Neural cell (in vitro differentiated cells): Measurements from ENCODE around the gene MYO3B. TPM values are rescaled to one million over a fixed set of nuclear protein-coding genes. Genes with fewer than 3 reads are reported as not detected.

Source experiments
- H2AFZ ChIP-seq: fragments of 200-600, 300-800 bp; sonication (generic), shearing (Covaris generic); 2 replicates; pipeline ENCODE4 v1.6.0; 2014; ENCODE audit warnings: low read depth, mild to moderate bottlenecking, antibody characterized with exemption, low read length, moderate library complexity
- H3F3A ChIP-seq: fragments of 200-600 bp; shearing (Covaris generic); 2 replicates; pipeline ENCODE4 v1.6.1; 2016; ENCODE audit warnings: mild to moderate bottlenecking, moderate library complexity, mixed read lengths, antibody characterized with exemption, low read length; ENCODE audit not compliant: insufficient read depth, poor library complexity, severe bottlenecking
- H3K27ac ChIP-seq: fragments of 200-600, 300-800 bp; sonication (generic), shearing (Covaris generic); 2 replicates; pipeline ENCODE4 v1.5.1; 2014; ENCODE audit warnings: mild to moderate bottlenecking, low read length, moderate library complexity
- H3K27me3 ChIP-seq: fragments of 300-800, 200-600 bp; sonication (generic), shearing (Covaris generic); 2 replicates; pipeline ENCODE4 v1.6.0; 2014; ENCODE audit warnings: mild to moderate bottlenecking, low read depth, low read length, moderate library complexity; ENCODE audit not compliant: insufficient read depth
- H3K36me3 ChIP-seq: fragments of 300-800, 200-600 bp; sonication (generic), shearing (Covaris generic); 2 replicates; pipeline ENCODE4 v1.5.1; 2014; ENCODE audit warnings: mild to moderate bottlenecking, antibody characterized with exemption, low read length, moderate library complexity; ENCODE audit not compliant: insufficient read depth
- H3K4me2 ChIP-seq: fragments of 300-800, 200-600 bp; sonication (generic), shearing (Covaris generic); 2 replicates; pipeline ENCODE4 v1.6.0; 2014; ENCODE audit warnings: mild to moderate bottlenecking, low read length
- H3K4me3 ChIP-seq: fragments of 300-800, 200-600 bp; sonication (generic), shearing (Covaris generic); 2 replicates; pipeline ENCODE4 v1.5.1; 2014; ENCODE audit warnings: mild to moderate bottlenecking, low read length, moderate library complexity
- H3K79me2 ChIP-seq: fragments of 200-600 bp; shearing (Covaris generic); replicated peaks from 2 replicates; pipeline ENCODE4 v1.6.0; 2014; ENCODE audit warnings: mild to moderate bottlenecking, low read length, moderate library complexity; ENCODE audit not compliant: insufficient read depth
- H3K9ac ChIP-seq: fragments of 300-800, 200-600 bp; sonication (generic), shearing (Covaris generic); 2 replicates; pipeline ENCODE4 v1.6.1; 2016; ENCODE audit warnings: mild to moderate bottlenecking, low read length, mixed read lengths
- H3K9me2 ChIP-seq: fragments of 200-600 bp; shearing (Covaris generic); 2 replicates; pipeline ENCODE4 v1.6.1; 2016; ENCODE audit warnings: mild to moderate bottlenecking, low read length, mixed read lengths; ENCODE audit not compliant: insufficient read depth
- H3K9me3 ChIP-seq: fragments of 200-600, 300-800 bp; sonication (generic), shearing (Covaris generic); 2 replicates; pipeline ENCODE4 v1.6.1; 2016; ENCODE audit warnings: mild to moderate bottlenecking, mixed run types, low read length, moderate library complexity, mixed read lengths
- H4K20me1 ChIP-seq: fragments of 200-600 bp; shearing (Covaris generic); 2 replicates; pipeline ENCODE4 v1.6.1; 2016; ENCODE audit warnings: mild to moderate bottlenecking, mixed run types; ENCODE audit not compliant: insufficient read depth
- CTCF ChIP-seq: fragments of 450-650 bp; IDR thresholded peaks from 2 replicates; pipeline ENCODE4 v1.5.1; 2014; ENCODE audit warnings: antibody characterized with exemption, mild to moderate bottlenecking, moderate library complexity; ENCODE audit not compliant: poor library complexity, severe bottlenecking
- EP300 ChIP-seq: fragments of 450-650 bp; conservative IDR thresholded peaks from 2 replicates; pipeline ENCODE4 v1.6.1; 2014; ENCODE audit warnings: antibody characterized with exemption, mild to moderate bottlenecking, moderate library complexity; ENCODE audit not compliant: poor library complexity, severe bottlenecking
- EZH2 ChIP-seq: fragments of 200-600, 300-800 bp; shearing (Covaris generic), sonication (generic); IDR thresholded peaks from 2 replicates; pipeline ENCODE4 v1.6.1; 2014; ENCODE audit warnings: antibody characterized with exemption, low read length, borderline replicate concordance, mild to moderate bottlenecking; ENCODE audit not compliant: insufficient read depth, poor library complexity, severe bottlenecking
- MXI1 ChIP-seq: fragments of 450-650 bp; conservative IDR thresholded peaks from 2 replicates; pipeline ENCODE4 v1.6.1; 2014; ENCODE audit warnings: antibody characterized with exemption, mild to moderate bottlenecking; ENCODE audit not compliant: poor library complexity, severe bottlenecking
- POLR2AphosphoS5 ChIP-seq: IDR thresholded peaks from 2 replicates; pipeline ENCODE4 v1.6.1; 2012
- RAD21 ChIP-seq: fragments of 450-650 bp; conservative IDR thresholded peaks from 2 replicates; pipeline ENCODE4 v1.6.1; 2014; ENCODE audit warnings: antibody characterized with exemption, mild to moderate bottlenecking, moderate library complexity
- SMC3 ChIP-seq: fragments of 450-650 bp; conservative IDR thresholded peaks from 2 replicates; pipeline ENCODE4 v1.6.1; 2014; ENCODE audit warnings: antibody characterized with exemption, mild to moderate bottlenecking, moderate library complexity; ENCODE audit not compliant: poor library complexity
- TAF1 ChIP-seq: IDR thresholded peaks from 2 replicates; pipeline ENCODE4 v1.6.1; 2012; ENCODE audit warnings: low read depth
- polyA plus RNA-seq: library from polyadenylated mRNA; depleted of rRNA; stranded (reverse); fragments of >200 nt; gene quantifications from 2 replicates; pipeline ENCODE4 v1.2.3, GENCODE V29; 2014
- TF ChIP-seq, protein P1 (sequence below): IDR thresholded peaks from 2 replicates; pipeline ENCODE4 v1.6.1; 2012; ENCODE audit warnings: borderline replicate concordance

MYO3B gene
- polyA plus RNA-seq, 1 donor from 2014 or later: 0.11 TPM

DNA sequence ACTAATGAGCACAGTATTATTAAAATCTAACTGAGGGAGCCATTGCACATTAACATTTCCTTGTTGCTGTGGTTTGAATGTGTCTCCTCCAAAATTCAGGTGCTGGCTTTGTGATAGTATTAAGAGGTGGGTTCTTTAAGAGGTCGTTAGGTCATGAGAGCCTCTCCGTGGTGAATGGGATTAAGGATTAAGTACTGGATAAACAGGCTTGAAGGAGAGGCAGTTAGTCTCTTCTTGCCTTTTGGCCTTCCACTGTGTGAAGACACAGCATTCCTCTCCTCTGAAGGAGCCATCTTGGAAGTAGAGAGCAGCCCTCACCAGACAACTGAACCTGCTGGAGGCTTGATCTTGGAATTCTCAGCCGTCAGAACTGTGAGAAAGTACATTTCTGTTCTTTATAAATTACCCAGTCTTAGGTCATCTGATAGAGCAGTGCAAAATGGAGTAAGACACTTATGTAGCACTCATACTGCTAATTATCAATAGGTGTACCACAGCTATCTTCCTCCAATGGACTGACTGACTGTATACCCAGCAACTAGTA is 182.7 kb downstream of the MYO3B start:
- Histone ChIP-seq H3F3A (peaks cover 7% of the 10 kb centered on the region), H3K4me3 (no peak overlapping the region), H3K27me3 (no peaks in the 10 kb centered on the region), H3K27ac (no peak overlapping the region), H3K4me2 (no peak overlapping the region), H4K20me1 (no peaks in the 10 kb centered on the region), H3K79me2 (no peaks in the 10 kb centered on the region), H2AFZ (no peak overlapping the region), H3K9me2 (no peaks in the 10 kb centered on the region), H3K9me3 (no peaks in the 10 kb centered on the region), H3K36me3 (no peaks in the 10 kb centered on the region), H3K9ac (no peak overlapping the region)
- no peak for TF ChIP-seq SMC3
- TF ChIP-seq MXI1: no peak
- TF ChIP-seq POLR2AphosphoS5: no peak
- TF ChIP-seq TAF1: no peak
- TF ChIP-seq EZH2: no peak
- TF ChIP-seq RAD21: no peak
- TF ChIP-seq EP300: no peak
- TF ChIP-seq, protein P1, sequence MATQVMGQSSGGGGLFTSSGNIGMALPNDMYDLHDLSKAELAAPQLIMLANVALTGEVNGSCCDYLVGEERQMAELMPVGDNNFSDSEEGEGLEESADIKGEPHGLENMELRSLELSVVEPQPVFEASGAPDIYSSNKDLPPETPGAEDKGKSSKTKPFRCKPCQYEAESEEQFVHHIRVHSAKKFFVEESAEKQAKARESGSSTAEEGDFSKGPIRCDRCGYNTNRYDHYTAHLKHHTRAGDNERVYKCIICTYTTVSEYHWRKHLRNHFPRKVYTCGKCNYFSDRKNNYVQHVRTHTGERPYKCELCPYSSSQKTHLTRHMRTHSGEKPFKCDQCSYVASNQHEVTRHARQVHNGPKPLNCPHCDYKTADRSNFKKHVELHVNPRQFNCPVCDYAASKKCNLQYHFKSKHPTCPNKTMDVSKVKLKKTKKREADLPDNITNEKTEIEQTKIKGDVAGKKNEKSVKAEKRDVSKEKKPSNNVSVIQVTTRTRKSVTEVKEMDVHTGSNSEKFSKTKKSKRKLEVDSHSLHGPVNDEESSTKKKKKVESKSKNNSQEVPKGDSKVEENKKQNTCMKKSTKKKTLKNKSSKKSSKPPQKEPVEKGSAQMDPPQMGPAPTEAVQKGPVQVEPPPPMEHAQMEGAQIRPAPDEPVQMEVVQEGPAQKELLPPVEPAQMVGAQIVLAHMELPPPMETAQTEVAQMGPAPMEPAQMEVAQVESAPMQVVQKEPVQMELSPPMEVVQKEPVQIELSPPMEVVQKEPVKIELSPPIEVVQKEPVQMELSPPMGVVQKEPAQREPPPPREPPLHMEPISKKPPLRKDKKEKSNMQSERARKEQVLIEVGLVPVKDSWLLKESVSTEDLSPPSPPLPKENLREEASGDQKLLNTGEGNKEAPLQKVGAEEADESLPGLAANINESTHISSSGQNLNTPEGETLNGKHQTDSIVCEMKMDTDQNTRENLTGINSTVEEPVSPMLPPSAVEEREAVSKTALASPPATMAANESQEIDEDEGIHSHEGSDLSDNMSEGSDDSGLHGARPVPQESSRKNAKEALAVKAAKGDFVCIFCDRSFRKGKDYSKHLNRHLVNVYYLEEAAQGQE: no peak
- TF ChIP-seq CTCF: no peak

DNA sequence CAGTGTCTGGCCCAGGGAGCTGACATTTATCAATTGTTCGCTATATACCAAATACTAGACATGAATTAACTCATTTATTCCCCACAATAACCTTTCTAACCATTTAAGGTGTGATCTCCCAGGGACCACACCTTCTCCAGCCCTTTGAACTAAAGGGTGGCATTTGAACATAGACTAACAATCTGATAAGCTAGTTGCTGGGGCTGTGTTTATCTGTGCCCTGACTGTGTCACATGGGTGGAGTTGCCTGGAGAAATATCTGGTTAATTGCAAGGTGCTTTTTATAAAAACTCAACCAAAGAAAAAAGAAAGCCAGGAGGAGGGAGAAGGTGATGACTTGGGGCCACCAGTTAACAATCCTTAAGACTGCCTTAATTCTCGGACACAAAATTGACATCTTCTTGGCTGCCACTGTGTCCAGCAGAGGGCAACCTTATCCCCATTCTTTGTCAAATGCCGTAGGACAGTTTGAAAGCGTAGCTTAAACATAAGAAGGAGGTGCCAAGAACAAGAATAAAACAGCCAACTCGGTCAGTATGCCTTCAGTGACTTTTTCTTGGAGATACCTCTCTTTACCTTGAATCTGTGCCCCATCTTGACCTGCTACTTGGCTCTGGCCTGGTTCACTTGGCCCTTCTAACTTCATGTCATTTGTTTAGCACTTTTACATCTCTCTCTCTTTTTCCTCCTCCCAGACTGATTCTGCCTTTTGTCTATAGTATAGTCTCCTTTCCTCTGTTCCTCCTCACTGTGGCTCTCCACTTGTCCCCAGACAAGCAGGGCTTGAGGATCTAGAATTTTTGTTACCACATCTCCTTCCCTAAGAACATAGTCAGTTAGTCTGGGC is 183.4 kb downstream of the MYO3B start:
- H3K4me3 ChIP-seq: peak overlapping the region; percentile 41
- no peaks in the 10 kb centered on the region for H4K20me1 ChIP-seq
- peak overlapping the region; percentile 55 for H3K9ac ChIP-seq
- H3K36me3 ChIP-seq: no peaks in the 10 kb centered on the region
- H3K27ac ChIP-seq: peak overlapping the region; percentile 83
- H3K9me2 ChIP-seq: no peaks in the 10 kb centered on the region
- H3K4me2 ChIP-seq: no peak overlapping the region
- H3K27me3 ChIP-seq: no peaks in the 10 kb centered on the region
- H2AFZ ChIP-seq: no peak overlapping the region
- TF ChIP-seq, protein P1: no peak
- TF ChIP-seq POLR2AphosphoS5: no peak
- TF ChIP-seq SMC3: peak; percentile 53
- TF ChIP-seq CTCF: peak; percentile 49
- peak; percentile 35 for TF ChIP-seq RAD21
- TF ChIP-seq MXI1: no peak
- no peak for TF ChIP-seq TAF1
- TF ChIP-seq EZH2: no peak
- no peak for TF ChIP-seq EP300
- no peaks in the 10 kb centered on the region for H3K9me3 ChIP-seq
- peaks cover 7% of the 10 kb centered on the region for H3F3A ChIP-seq
- H3K79me2 ChIP-seq: no peaks in the 10 kb centered on the region
